Activated CD4-positive, alpha-beta T cell treated with anti-CD3 and anti-CD28 coated beads, Interleukin-2, amount 10 ng/mL, durations not matched to agents 24 days and 14 days (primary cell): Measurements from ENCODE around the gene TERT. TPM values are rescaled to one million over a fixed set of nuclear protein-coding genes. Genes with fewer than 3 reads are reported as not detected.

Experiments
- DNase-seq: peaks from one replicate; pipeline ENCODE4 v3.0.0; 2022
- H3K27ac Mint-ChIP-seq: one replicate; pipeline ENCODE4 v1.8.0; 2022; ENCODE audit warnings: mild to moderate bottlenecking, mixed read lengths
- H3K27me3 Mint-ChIP-seq: one replicate; pipeline ENCODE4 v1.8.0; 2022; ENCODE audit warnings: mixed read lengths
- H3K36me3 Mint-ChIP-seq: one replicate; pipeline ENCODE4 v1.8.0; 2022; ENCODE audit warnings: low read depth, mild to moderate bottlenecking, mixed read lengths
- H3K4me1 Mint-ChIP-seq: one replicate; pipeline ENCODE4 v1.8.0; 2021; ENCODE audit warnings: mixed read lengths
- H3K4me3 Mint-ChIP-seq: one replicate; pipeline ENCODE4 v1.8.0; 2022; ENCODE audit warnings: mild to moderate bottlenecking, moderate library complexity, mixed read lengths
- H3K9me3 Mint-ChIP-seq: one replicate; pipeline ENCODE4 v1.8.0; 2021; ENCODE audit warnings: mixed read lengths
- intact Hi-C: fragments of 100-400 bp; cut with micrococcal nuclease; formaldehyde crosslinking; loops from one replicate; pipeline ENCODE4 v1.15.1; 2023
- total RNA-seq: library from RNA; stranded (reverse); gene quantifications from 2 replicates; pipeline ENCODE4 v1.2.3, GENCODE V29; 2022

The TERT gene
- total RNA-seq, 1 donor from 2014 or later = 16.8 TPM

- Mint-ChIP-seq H3K9me3 (no peaks in the 10 kb centered on the region), H3K4me1 (no peaks in the 10 kb centered on the region), H3K27me3 (no peaks in the 10 kb centered on the region), H3K4me3 (no peak overlapping the region), H3K36me3 (no peaks in the 10 kb centered on the region), H3K27ac (no peak overlapping the region)
- DNase-seq = no peak
- intact Hi-C loops = no loop called here
Observed at GRCh38 chr5:1214936-1215220, 80.0 kb downstream of the TERT start.

DNA sequence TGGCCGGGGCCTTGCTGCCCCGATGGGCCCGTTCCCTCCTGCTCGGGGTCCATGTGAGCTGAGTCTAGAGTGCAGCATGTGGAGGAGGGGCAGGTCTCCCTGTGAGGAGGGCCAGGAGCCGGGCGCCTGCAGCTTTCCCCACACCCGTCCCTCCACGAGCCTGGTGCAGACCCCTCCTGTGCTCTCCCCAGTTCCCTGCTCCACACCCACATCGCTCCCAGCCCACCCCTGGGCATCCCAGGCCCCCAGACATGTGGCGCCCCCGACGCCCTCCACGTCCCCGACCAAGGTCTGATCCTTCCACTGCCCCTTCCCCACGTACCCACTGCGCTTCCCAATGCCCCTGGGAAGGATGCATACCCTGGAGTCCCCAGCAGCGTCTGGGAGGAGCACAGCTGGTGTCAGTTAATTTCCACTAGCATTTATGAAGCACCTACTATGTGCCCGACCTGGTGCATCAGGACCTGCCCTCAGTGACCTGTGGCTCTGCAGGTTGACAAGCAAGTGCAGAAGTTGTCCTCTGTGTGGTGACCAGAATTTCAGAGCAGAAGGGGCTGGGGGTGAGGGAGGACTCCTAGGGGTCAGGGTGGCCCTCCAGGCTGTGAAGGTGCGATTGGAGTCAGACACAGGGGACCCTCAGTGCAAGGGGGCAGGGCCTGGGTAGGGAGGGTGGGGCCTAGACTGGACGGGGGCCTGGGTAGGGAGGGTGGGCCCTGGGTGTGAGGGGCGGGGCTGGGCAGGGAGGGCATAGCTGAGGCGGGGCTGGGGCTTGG lies 80.5 kb downstream of the TERT start:
- intact Hi-C loops = no loop called here

DNA sequence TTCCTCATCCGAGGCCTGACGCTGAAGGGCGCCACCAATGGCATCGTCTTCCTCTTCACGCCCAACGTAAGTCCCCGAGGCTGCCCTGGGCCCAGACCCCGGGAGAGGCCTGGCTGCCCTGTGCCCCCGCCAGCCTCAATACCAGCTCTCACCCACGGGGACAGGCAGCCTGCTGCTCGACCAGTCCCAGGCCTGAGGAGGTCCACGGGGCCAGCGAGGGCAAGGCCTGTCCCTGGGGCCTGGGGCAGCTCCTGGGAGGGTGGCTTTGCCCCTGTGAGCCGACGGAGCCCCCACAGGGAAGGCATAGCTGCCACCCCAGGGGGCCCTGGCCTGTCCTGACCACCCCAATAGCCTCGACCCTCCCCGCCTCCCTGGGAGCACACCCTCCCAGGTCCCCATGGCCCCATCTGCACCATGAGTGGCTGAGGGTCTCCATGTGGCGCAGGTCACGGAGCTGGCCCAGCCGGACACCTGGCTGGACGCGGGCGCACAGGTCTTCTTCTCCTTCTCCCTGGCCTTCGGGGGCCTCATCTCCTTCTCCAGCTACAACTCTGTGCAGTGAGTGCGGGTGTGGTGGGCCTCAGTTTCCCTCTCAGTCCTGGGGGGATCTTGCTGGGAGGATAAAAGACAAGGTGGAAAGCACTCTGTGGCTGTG lies 81.2 kb downstream of the TERT start:
- intact Hi-C loops = no loop called here
- Mint-ChIP-seq H3K9me3 (no peaks in the 10 kb centered on the region), H3K27me3 (no peaks in the 10 kb centered on the region), H3K4me1 (no peaks in the 10 kb centered on the region), H3K4me3 (no peak overlapping the region), H3K27ac (no peak overlapping the region), H3K36me3 (no peaks in the 10 kb centered on the region)
- DNase-seq = no peak

More for the DNA sequence above, 80.5 kb downstream of the TERT start:
- no peaks in the 10 kb centered on the region for H3K9me3 Mint-ChIP-seq
- no peaks in the 10 kb centered on the region for H3K4me1 Mint-ChIP-seq
- H3K27ac Mint-ChIP-seq = no peak overlapping the region
- no peaks in the 10 kb centered on the region for H3K27me3 Mint-ChIP-seq
- H3K4me3 Mint-ChIP-seq = no peak overlapping the region
- no peak for DNase-seq
- no peaks in the 10 kb centered on the region for H3K36me3 Mint-ChIP-seq

GRCh38 chr5:1212881-1213280 lies 82.0 kb downstream of the TERT start:
- Mint-ChIP-seq H3K9me3 (no peaks in the 10 kb centered on the region), H3K4me3 (no peak overlapping the region), H3K27me3 (no peaks in the 10 kb centered on the region), H3K27ac (no peak overlapping the region), H3K36me3 (no peaks in the 10 kb centered on the region), H3K4me1 (no peaks in the 10 kb centered on the region)
- DNase-seq = no peak
- intact Hi-C loops = no loop called here

DNA sequence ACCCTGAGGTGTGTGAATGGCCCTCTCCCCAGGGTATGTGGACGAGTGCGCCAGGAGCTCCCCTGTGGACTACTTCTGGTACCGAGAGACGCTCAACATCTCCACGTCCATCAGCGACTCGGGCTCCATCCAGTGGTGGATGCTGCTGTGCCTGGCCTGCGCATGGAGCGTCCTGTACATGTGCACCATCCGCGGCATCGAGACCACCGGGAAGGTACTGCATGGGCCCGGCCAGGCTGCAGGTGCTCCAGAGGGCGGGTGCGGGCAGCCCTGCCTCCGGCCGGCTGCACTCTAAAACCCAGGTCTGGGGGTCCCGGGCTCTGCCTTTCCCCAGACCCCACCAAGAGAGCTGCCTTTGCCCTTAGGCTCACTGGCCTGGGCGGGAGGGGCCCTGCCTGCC lies 82.6 kb downstream of the TERT start:
- Mint-ChIP-seq H3K27me3 (no peaks in the 10 kb centered on the region), H3K4me1 (no peaks in the 10 kb centered on the region), H3K36me3 (no peaks in the 10 kb centered on the region), H3K9me3 (no peaks in the 10 kb centered on the region), H3K27ac (no peak overlapping the region), H3K4me3 (no peak overlapping the region)
- DNase-seq = no peak
- intact Hi-C loops = no loop called here

GRCh38 chr5:1211701-1212100 lies 83.2 kb downstream of the TERT start:
- Mint-ChIP-seq H3K27ac (no peak overlapping the region), H3K9me3 (no peaks in the 10 kb centered on the region), H3K4me1 (no peaks in the 10 kb centered on the region), H3K36me3 (no peaks in the 10 kb centered on the region), H3K27me3 (no peaks in the 10 kb centered on the region), H3K4me3 (no peak overlapping the region)
- intact Hi-C loops = no loop called here
- no peak for DNase-seq

DNA sequence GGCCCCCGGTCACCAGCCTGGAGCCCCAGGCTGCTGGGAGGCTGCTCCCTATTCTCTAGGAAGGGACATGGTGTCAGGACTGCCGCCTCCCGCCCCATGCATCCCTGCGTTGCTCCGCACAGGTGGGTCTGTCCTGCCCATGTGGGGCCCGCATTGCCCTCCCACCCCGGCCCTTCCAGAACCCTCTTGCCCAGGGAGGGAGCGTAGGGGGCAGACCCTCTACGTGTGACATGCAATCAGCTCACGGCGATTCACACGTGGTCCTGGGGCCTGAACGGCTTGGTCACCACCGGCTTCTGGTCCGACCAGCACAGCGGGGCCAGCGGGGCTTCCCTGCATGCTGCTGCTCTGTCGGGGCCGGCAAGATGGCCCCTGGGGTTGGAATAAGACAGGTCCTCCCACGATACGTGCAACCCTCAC lies 84.0 kb downstream of the TERT start:
- Mint-ChIP-seq H3K27me3 (no peaks in the 10 kb centered on the region), H3K36me3 (no peaks in the 10 kb centered on the region), H3K4me1 (no peaks in the 10 kb centered on the region), H3K27ac (no peak overlapping the region), H3K4me3 (no peak overlapping the region), H3K9me3 (no peaks in the 10 kb centered on the region)
- DNase-seq = no peak
- intact Hi-C loops = no loop called here

DNA sequence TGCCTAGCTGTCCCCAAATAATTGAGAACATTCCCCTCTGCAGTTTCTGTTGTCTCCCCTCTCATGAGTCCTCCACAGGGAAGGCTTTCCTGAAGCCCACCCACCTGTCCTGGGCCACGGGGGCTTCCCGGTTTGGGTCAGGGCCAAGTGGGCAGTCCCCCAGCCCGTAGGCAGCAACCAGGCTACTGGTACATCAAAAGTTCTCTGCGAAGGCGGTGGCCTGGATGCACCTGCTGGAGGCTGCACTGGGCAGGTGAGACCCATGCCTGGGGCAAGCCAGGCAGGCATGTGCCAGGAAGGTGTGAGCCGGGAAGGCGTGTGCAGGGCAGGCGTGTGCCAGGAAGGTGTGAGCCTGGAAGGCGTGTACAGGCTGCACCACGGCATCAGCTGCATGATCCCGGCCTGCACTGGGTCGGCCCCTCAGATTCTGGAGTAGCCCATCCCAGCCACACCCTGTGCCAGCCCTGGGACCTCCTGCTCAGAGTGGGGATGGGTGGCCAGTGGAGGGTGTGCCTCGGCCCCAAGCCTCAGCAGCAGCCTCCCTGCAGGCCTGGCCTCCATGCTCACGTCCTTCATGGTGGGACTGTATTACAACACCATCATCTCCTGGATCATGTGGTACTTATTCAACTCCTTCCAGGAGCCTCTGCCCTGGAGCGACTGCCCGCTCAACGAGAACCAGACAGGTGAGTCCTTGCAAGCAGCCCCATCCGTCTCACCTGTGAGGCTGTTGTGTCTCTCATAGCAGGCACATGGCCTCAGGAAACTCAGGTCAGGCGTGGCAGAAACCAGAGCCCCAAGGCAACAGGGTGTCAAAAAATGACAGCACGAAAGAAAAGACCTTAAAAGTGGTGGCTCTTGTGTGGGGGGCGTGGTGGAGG lies 84.7 kb downstream of the TERT start:
- Mint-ChIP-seq H3K27ac (no peak overlapping the region), H3K9me3 (no peaks in the 10 kb centered on the region), H3K4me3 (no peak overlapping the region), H3K27me3 (no peaks in the 10 kb centered on the region), H3K4me1 (no peaks in the 10 kb centered on the region), H3K36me3 (no peaks in the 10 kb centered on the region)
- DNase-seq = no peak
- intact Hi-C loops = no loop called here

GRCh38 chr5:1209489-1209852 lies 85.4 kb downstream of the TERT start:
- no peaks in the 10 kb centered on the region for H3K36me3 Mint-ChIP-seq
- DNase-seq = no peak
- H3K27me3 Mint-ChIP-seq = no peaks in the 10 kb centered on the region
- H3K9me3 Mint-ChIP-seq = no peaks in the 10 kb centered on the region
- H3K4me3 Mint-ChIP-seq = no peak overlapping the region
- no peak overlapping the region for H3K27ac Mint-ChIP-seq
- intact Hi-C loops = no loop called here
- H3K4me1 Mint-ChIP-seq = no peaks in the 10 kb centered on the region

- no peak overlapping the region for H3K4me3 Mint-ChIP-seq
- no peak for DNase-seq
- H3K9me3 Mint-ChIP-seq = no peaks in the 10 kb centered on the region
- H3K27me3 Mint-ChIP-seq = no peaks in the 10 kb centered on the region
- H3K4me1 Mint-ChIP-seq = no peaks in the 10 kb centered on the region
- intact Hi-C loops = no loop called here
- H3K27ac Mint-ChIP-seq = no peak overlapping the region
- H3K36me3 Mint-ChIP-seq = no peaks in the 10 kb centered on the region
Observed at GRCh38 chr5:1208743-1209488, 86.0 kb downstream of the TERT start.

DNA sequence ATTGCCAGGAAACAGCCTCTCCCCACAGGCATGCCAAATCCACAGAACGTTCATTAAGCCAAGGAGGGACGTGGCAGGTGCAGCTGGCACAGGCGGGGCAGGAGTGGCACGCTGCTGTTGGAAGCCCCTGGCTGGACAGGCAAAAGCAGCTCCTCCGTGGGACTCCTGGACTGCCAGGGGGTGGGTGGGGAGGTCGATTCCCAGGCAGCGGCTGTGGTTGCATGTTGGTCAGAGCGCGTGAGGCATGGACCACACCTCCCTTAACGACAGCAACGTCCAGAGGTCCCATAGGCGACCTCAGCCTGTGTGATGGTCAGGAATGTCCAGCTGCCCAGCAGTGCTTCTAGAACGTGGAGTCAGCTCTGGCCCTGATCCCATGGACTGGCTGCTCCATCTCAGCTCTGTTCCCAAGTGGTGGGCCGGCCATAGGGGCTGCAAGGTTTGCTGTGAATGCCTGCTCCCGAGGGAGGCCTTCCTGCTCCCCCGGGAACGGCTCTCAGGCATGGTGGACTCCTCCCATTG lies 86.6 kb downstream of the TERT start:
- Mint-ChIP-seq H3K36me3 (no peaks in the 10 kb centered on the region), H3K27ac (no peak overlapping the region), H3K4me1 (no peaks in the 10 kb centered on the region), H3K4me3 (no peak overlapping the region), H3K27me3 (no peaks in the 10 kb centered on the region), H3K9me3 (no peaks in the 10 kb centered on the region)
- intact Hi-C loops = no loop called here
- no peak for DNase-seq

DNA sequence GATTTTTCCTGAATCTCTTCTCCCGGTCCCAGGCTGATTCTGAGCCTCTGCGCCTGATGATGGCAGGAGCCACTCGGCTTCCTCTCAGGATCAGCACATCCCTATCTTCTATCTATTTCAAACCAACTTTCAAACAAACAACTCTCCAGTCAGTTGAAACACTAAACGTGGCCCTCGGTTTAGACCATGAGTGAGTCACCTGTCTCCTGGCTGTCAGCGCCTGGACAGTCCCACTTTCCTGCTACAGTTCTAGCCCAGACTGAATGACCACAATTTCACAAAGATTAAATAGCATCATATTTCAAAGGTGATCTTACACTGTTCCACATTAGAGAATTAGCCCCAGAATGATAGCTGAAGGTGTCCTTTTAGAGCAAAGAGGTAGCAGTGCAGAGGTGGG lies 87.3 kb downstream of the TERT start:
- Mint-ChIP-seq H3K4me1 (no peaks in the 10 kb centered on the region), H3K36me3 (no peaks in the 10 kb centered on the region), H3K27ac (no peak overlapping the region), H3K9me3 (no peaks in the 10 kb centered on the region), H3K27me3 (no peaks in the 10 kb centered on the region), H3K4me3 (no peak overlapping the region)
- intact Hi-C loops = no loop called here
- DNase-seq = no peak

DNA sequence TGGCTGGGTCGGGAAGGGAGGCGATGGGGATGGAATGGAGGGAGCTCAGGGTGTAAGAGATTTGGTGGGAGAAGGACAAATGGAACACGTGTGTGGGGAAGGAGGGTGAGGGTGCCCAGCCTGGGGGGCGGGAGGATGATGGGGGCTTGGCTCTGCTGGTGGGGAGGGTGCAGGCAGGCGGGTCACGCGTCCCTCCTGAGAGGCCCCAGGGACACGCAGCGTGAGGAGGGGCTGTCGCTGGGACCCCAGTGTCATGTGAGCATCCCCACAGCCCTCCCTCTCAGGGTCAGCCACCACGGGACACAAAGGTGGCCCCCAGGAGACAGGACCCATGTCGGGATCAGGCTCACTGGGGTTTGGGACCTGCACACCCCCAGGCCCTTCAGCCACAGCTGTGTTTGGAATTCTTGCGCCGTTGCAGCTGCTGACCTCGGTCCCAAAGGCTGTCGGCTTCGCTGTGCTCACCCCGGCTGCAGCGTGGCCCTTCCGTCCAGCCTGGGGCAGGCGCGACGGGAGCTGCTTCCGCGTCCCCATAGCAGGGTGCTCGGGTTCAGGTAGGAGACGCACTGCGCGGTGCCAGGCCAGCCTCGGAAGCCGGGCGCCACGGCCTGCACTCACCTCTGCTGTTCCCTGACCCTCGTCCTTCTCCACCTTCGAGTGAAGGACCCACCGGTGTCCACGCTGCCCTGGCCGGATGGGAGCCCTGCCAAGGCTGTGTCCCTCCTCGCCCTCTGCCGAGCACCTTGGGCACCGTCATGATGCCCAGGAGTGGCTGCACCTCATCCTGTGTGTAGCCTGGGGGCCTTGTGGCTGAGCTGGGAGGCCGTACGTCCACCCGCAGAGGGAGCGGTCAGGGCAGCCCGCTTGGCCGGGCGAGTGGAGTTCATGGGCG lies 88.1 kb downstream of the TERT start:
- Mint-ChIP-seq H3K27me3 (no peaks in the 10 kb centered on the region), H3K36me3 (no peaks in the 10 kb centered on the region), H3K9me3 (no peaks in the 10 kb centered on the region), H3K4me3 (no peak overlapping the region), H3K4me1 (no peaks in the 10 kb centered on the region), H3K27ac (no peak overlapping the region)
- intact Hi-C loops = no loop called here
- DNase-seq = no peak
